B cell (primary cell): ENCODE data around the gene MRPL14. TPM values are rescaled to one million over a fixed set of nuclear protein-coding genes. Genes with fewer than 3 reads are reported as not detected.

Experiments used
- ATAC-seq: fragments of 200-7000 bp; cut with Tn5 transposase; one replicate; pipeline ENCODE4 v1.10.0; 2021; ENCODE audit warnings: low read depth, mild to moderate bottlenecking, moderate number of reproducible peaks, moderate library complexity
- CTCF ChIA-PET: fragments of 350-600 bp; sonication (Branson Sonifier 250); formaldehyde crosslinking; loops from one replicate; lab custom pipeline; 2021; ENCODE audit warnings: antibody characterized with exemption, inconsistent platforms; lab: Charles Lee
- POLR2A ChIA-PET: fragments of 350-600 bp; sonication (Branson Sonifier 250); formaldehyde crosslinking; loops from one replicate; lab custom pipeline; 2021; ENCODE audit warnings: antibody characterized with exemption; lab: Charles Lee
- DNase-seq: peaks from one replicate; pipeline ENCODE4 v3.0.0; 2013
- H2AFZ ChIP-seq: 2 replicates; pipeline ENCODE4 v1.6.1; 2012; ENCODE audit warnings: mild to moderate bottlenecking, low read depth, low read length; ENCODE audit not compliant: insufficient read depth, poor library complexity, severe bottlenecking
- H3K27ac ChIP-seq, 2 donors: 1 replicate in 1 of 2; 2 replicates in 1 of 2; pipeline ENCODE4 v1.5.1; 2012 to 2013; ENCODE audit warnings: low read length in 2 of 2, mild to moderate bottlenecking in 2 of 2, moderate library complexity in 1 of 2
- H3K27me3 ChIP-seq, 4 experiments: fragments of 200-600 bp in 1 of 4; sonication (generic) in 1 of 4; replicated peaks in 1 of 4; 1 replicate in 2 of 4; 2 replicates in 2 of 4; pipeline versions ENCODE4 v1.6.1 to v1.7.0; 2013 to 2016; ENCODE audit warnings: low read length in 3 of 4, mild to moderate bottlenecking in 2 of 4, mixed read lengths in 1 of 4, moderate library complexity in 1 of 4; ENCODE audit not compliant: insufficient read depth in 4 of 4, control insufficient read depth in 3 of 4; ENCODE audit errors: control extremely low read depth in 1 of 4
- H3K36me3 ChIP-seq, 2 experiments: replicated peaks in 1 of 2; 1 replicate in 1 of 2; 2 replicates in 1 of 2; pipeline versions ENCODE4 v1.6.1 to v1.7.1; 2013; ENCODE audit warnings: low read length in 1 of 2; ENCODE audit not compliant: insufficient read depth in 2 of 2, control insufficient read depth in 1 of 2; ENCODE audit errors: control extremely low read depth in 1 of 2, extremely low read depth in 1 of 2
- H3K4me1 ChIP-seq, 2 donors: fragments of 200-600 bp in 1 of 2; sonication (generic) in 1 of 2; 1 replicate in 1 of 2; 2 replicates in 1 of 2; pipeline versions ENCODE4 v1.5.1 to v1.6.1; 2013 to 2017; ENCODE audit warnings: low read length in 2 of 2; ENCODE audit not compliant: control insufficient read depth in 2 of 2, insufficient read depth in 2 of 2
- H3K4me2 ChIP-seq: replicated peaks from 2 replicates; pipeline ENCODE3; 2012; ENCODE audit warnings: mild to moderate bottlenecking, low read depth, low read length; ENCODE audit not compliant: poor library complexity, severe bottlenecking
- H3K4me3 ChIP-seq, 5 experiments: fragments of 200-600 bp in 1 of 5; sonication (generic) in 1 of 5; 1 replicate in 3 of 5; 2 replicates in 2 of 5; pipeline versions ENCODE4 v1.5.1 to v1.7.0; 2011 to 2016; ENCODE audit warnings: low read length in 4 of 5, mild to moderate bottlenecking in 4 of 5, low read depth in 2 of 5, control low read depth in 1 of 5, moderate library complexity in 1 of 5; ENCODE audit not compliant: insufficient read depth in 1 of 5; ENCODE audit errors: control extremely low read depth in 1 of 5, extremely low read depth in 1 of 5
- H3K79me2 ChIP-seq: fragments of 200-600 bp; sonication (generic); one replicate; pipeline ENCODE4 v1.6.0; 2016; ENCODE audit warnings: low read length; ENCODE audit not compliant: control insufficient read depth, insufficient read depth
- H3K9ac ChIP-seq: fragments of 200-600 bp; sonication (generic); 2 replicates; pipeline ENCODE4 v1.6.1; 2017; ENCODE audit warnings: mild to moderate bottlenecking, low read length, moderate library complexity
- H3K9me3 ChIP-seq, 3 donors: one replicate each; pipeline versions ENCODE4 v1.6.1 to v1.7.1; 2013; ENCODE audit warnings: low read length in 2 of 3; ENCODE audit not compliant: control insufficient read depth in 2 of 3, insufficient read depth in 1 of 3; ENCODE audit errors: control extremely low read depth in 1 of 3
- H4K20me1 ChIP-seq: 2 replicates; pipeline ENCODE4 v1.6.0; 2012; ENCODE audit warnings: mild to moderate bottlenecking, low read length; ENCODE audit not compliant: insufficient read depth, control insufficient read depth, poor library complexity, severe bottlenecking
- H3K27ac Mint-ChIP-seq: one replicate; pipeline ENCODE4 v1.8.0; 2021; ENCODE audit warnings: mixed read lengths
- H3K27me3 Mint-ChIP-seq: one replicate; pipeline ENCODE4 v1.8.0; 2021; ENCODE audit warnings: mixed read lengths
- H3K4me1 Mint-ChIP-seq: one replicate; pipeline ENCODE4 v1.8.0; 2021; ENCODE audit warnings: mixed read lengths
- H3K4me3 Mint-ChIP-seq: one replicate; pipeline ENCODE4 v1.8.0; 2021; ENCODE audit warnings: mixed read lengths
- H3K9me3 Mint-ChIP-seq: one replicate; pipeline ENCODE4 v1.8.0; 2022; ENCODE audit warnings: mixed read lengths; ENCODE audit not compliant: insufficient read depth
- CTCF ChIP-seq: fragments of 200-600 bp; IDR thresholded peaks from one replicate; pipeline ENCODE4 v1.8.0; 2022; ENCODE audit warnings: antibody characterized with exemption, mild to moderate bottlenecking
- EZH2 ChIP-seq: IDR thresholded peaks from 2 replicates; pipeline ENCODE4 v1.6.1; 2012; ENCODE audit warnings: borderline replicate concordance, low read depth, mild to moderate bottlenecking, moderate library complexity, low read length; ENCODE audit not compliant: insufficient read depth, poor library complexity, severe bottlenecking
- WGBS: methylation state at CpG from one replicate; pipeline ENCODE4 v1.1.5; 2013; ENCODE audit warnings: missing lambda C conversion rate; ENCODE audit not compliant: insufficient coverage; 5-methylcytosine and 5-hydroxymethylcytosine counted together
- intact Hi-C: fragments of 100-400 bp; cut with micrococcal nuclease; formaldehyde crosslinking; loops from one replicate; pipeline ENCODE4 v1.10.0; 2022
- polyA plus RNA-seq: library from polyadenylated mRNA; depleted of rRNA; stranded (reverse); fragments of >200 nt; gene quantifications from 2 replicates; pipeline ENCODE4 v1.2.3, GENCODE V29; 2012
- total RNA-seq, 2 donors: library from RNA; stranded (reverse); fragments of 120-200 nt in 1 of 2; gene quantifications; 1 replicate in 1 of 2; 2 replicates in 1 of 2; pipeline versions ENCODE4 v1.2.3 to v1.2.4, GENCODE V29; 2013 to 2022

The MRPL14 gene
- total and polyA plus RNA-seq, 2 donors (not counting 1 experiment from before 2014, with no cell fraction given), result 16.7 to 23.5 TPM

GRCh38 chr6:44064948-44065272 is 62.3 kb downstream of the MRPL14 start:
- Histone ChIP-seq H3K4me2 (no peak overlapping the region), H3K27me3 (peaks cover 0 to 4% (median 0%) of the 10 kb centered on the region in 4 experiments), H2AFZ (no peak overlapping the region), H3K9me3 (peaks cover 0 to 6% (median 0%) of the 10 kb centered on the region in 3 donors), H3K9ac (no peak overlapping the region), H3K4me3 (no peak overlapping the region), H3K36me3 (no peaks in the 10 kb centered on the region), H3K27ac (no peak overlapping the region), H3K79me2 (no peaks in the 10 kb centered on the region), H3K4me1 (no peaks in the 10 kb centered on the region), H4K20me1 (no peaks in the 10 kb centered on the region)
- POLR2A ChIA-PET, result no interaction called here
- 77% methylated on average over 3 of the region's 3 CpGs for WGBS
- CTCF ChIA-PET, result interaction anchor here (0.9 to 1.2 kb wide), 2 partner anchors 9 to 14 kb away, joined by 3 to 4 read pairs; no protein-coding TSS in a partner anchor
- DNase-seq (no peak), ATAC-seq (no peak)
- intact Hi-C loops, result no loop called here
- TF ChIP-seq EZH2 (no peak), CTCF (no peak)
- Mint-ChIP-seq H3K4me1 (no peaks in the 10 kb centered on the region), H3K27me3 (peaks cover 13% of the 10 kb centered on the region), H3K4me3 (no peak overlapping the region), H3K27ac (no peak overlapping the region), H3K9me3 (peaks cover 3% of the 10 kb centered on the region)

DNA sequence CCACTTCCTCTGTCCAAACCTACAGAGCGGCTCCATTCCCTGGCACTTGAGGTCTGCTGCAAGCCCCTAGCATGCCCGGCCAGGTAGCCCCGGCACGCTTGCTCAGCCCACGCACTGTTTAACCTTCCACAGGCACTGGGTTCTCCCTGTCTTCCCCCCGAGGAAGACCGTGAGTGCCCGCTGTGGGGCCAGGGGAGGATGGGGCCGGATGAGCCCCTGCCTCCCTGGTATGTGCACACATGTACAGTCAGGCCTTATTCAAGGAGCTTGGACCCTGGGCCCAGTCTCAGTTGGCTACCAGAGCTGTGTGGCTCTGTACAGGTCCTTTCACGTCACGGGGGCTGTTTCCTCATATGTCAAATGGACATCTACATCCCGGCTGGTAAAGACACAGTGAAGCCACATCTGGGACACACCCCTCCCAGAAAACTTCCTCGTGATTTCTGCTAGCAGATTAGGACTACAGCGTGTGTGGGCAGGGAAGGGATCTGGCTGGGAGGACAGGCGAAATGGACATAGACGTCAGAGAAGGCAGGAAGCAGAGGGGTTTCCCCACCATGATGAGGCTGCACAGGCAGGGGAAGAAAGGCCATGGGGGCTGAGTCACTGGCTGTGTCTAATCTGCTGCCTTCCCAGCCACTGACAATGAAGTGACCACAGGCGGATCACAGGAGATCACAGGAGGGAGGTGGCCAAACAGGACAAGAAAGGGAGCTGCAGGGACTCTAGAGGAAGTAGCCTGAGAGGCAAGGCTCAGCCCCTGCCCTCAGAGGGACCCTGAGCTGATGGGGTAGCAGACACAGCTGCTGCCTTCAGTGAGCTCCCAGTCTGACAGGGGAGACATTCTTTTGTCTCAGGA is 62.9 kb downstream of the MRPL14 start:
- no peak overlapping the region for H3K27ac ChIP-seq
- no peaks in the 10 kb centered on the region for H3K4me1 Mint-ChIP-seq
- H3K27me3 ChIP-seq, result peaks cover 0 to 5% (median 0%) of the 10 kb centered on the region in 4 experiments
- peaks cover 16% of the 10 kb centered on the region for H3K27me3 Mint-ChIP-seq
- TF ChIP-seq CTCF (no peak), EZH2 (no peak)
- H3K4me3 Mint-ChIP-seq, result no peak overlapping the region
- H3K4me1 ChIP-seq, result no peaks in the 10 kb centered on the region
- DNase-seq (no peak), ATAC-seq (no peak)
- peaks cover 4% of the 10 kb centered on the region for H3K9me3 Mint-ChIP-seq
- ChIA-PET POLR2A (no interaction called here), CTCF (interaction anchor here (0.9 to 1.2 kb wide), 3 partner anchors 10 to 14 kb away, joined by 3 to 4 read pairs (median 3); no protein-coding TSS in a partner anchor)
- H3K36me3 ChIP-seq, result no peaks in the 10 kb centered on the region
- no peak overlapping the region for H3K27ac Mint-ChIP-seq
- H3K4me3 ChIP-seq, result no peak overlapping the region
- no peaks in the 10 kb centered on the region for H3K79me2 ChIP-seq
- no peak overlapping the region for H3K9ac ChIP-seq
- WGBS, result 74% methylated on average over 12 of the region's 17 CpGs
- no peaks in the 10 kb centered on the region for H4K20me1 ChIP-seq
- H2AFZ ChIP-seq, result no peak overlapping the region
- peaks cover 0 to 11% (median 4%) of the 10 kb centered on the region in 3 donors for H3K9me3 ChIP-seq
- H3K4me2 ChIP-seq, result no peak overlapping the region
- intact Hi-C loops, result no loop called here
